ENCODE measurements around the gene CERK. TPM values are rescaled to one million over a fixed set of nuclear protein-coding genes. Genes with fewer than 3 reads are reported as not detected.

CERK gene
- total RNA-seq, 1 donor from 2014 or later, result 60.2 TPM

GRCh38 chr22:46764779-46765485, 26.9 kb upstream of the CERK start:
- intact Hi-C loops (cut with micrococcal nuclease), result no loop called here

DNA sequence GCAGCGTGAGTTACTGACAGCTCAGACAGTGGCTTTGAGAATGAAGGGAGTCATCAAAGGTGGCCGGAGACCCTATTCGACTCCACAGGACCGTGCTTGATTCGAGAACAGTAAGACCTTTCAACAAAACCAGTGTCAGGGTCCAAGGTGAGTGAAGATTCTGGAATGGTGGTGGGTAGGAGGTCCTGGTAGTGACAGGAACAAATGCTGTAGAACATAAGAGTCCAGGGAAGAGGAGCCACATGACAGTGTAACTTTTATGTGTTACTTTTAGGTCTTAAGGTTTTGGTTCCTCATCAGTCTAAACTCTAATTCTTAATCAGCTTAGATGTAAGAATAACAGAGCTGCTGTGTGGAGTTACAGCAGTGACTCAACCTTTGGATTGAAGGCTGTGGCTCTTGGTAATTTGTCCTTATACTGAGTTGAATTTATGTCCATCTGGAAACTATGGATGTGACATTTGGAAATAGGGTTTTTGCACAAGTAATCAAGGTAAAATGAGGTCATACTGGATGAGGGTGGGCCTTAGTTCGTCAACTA, 26.2 kb upstream of the CERK start:
- intact Hi-C loops (cut with micrococcal nuclease), result no loop called here

DNA sequence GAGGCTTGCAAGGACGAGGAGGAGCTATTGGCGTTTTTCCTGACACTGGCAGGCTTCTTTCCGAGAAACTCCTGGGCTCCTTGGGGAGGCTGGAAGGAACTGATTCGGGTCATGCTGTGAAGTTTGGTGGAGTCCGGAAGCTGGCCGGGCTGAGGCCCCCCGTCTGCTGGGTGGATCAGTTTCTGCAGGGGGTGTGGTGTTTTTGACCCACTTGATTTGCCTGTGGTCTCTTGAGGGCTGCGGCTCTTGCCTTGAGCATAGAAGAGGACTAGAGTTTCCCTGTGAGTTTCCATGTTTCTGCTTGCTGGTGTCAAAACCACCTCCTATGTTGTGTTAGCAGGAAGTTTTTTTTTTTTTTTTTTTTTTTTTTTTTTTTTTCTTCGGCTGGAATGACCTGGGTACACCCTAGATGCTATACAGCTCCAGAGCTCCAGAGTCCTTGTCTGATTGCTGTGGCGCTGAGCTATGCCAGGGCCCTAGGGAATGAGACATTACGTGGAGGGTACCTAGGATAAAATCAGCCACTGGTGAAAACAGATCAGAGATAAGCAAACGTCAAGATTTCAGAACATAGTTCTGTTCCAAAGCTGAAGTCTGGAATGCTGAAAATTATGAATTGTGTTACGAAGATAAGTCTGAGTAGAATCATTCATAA, 25.1 kb upstream of the CERK start:
- intact Hi-C loops (cut with micrococcal nuclease), result no loop called here

DNA sequence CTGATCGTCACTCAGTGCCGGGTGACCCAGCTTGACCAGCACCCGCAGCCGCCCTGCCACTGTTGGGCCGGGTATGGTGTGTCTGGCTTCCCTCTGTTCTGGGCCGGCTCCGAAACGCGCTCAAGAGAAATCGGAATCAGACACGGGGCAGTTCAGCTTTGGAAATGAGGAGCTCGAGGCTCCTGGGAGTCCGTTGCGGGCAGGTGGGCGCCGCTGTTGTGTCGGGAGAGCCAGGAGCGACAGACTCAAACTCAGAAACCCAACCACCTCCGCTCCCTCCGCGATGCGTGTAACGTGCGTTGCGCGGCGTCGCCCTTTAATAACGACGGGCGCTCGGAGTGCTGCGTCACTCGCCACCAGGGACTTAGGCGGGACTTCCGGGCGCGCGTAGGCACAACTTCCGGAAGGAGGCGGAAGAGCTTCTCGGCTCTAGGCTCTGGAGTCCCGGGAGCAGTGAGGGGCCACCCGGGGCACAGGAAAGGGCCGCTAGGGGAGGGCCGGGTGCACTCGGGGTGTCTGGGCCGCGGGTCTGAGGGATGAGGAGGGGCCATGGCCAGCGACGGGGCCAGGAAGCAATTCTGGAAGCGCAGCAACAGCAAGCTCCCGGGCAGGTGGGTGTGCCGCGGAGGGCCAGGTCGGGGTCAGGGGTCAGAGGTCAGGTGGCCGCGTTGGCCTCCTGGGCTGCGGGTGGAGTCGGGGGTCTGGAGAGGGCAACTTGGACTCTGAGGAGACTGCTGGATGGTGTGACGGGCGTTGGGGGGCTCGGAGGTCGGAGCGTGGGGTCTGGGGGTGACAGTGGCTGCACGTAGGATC, 24.4 kb upstream of the CERK start, which contains the start of gene TBC1D22A:
Gene TBC1D22A, plus strand, starts transcription at position 413 of the 813 bp plus-strand sequence. Its CDS starts 137 bp downstream, at position 550.
- intact Hi-C loops (cut with micrococcal nuclease), result loop anchor here (1.0 kb wide), 2 partner anchors 24 to 29 kb away; partner anchors contain the start of gene CERK

GRCh38 chr22:46761539-46762237, 23.6 kb upstream of the CERK start:
- intact Hi-C loops (cut with micrococcal nuclease), result loop anchor here (1.0 kb wide), 2 partner anchors 23 to 30 kb away; partner anchors contain the start of gene CERK

GRCh38 chr22:46761017-46761416, 23.0 kb upstream of the CERK start:
- intact Hi-C loops (cut with micrococcal nuclease), result no loop called here

DNA sequence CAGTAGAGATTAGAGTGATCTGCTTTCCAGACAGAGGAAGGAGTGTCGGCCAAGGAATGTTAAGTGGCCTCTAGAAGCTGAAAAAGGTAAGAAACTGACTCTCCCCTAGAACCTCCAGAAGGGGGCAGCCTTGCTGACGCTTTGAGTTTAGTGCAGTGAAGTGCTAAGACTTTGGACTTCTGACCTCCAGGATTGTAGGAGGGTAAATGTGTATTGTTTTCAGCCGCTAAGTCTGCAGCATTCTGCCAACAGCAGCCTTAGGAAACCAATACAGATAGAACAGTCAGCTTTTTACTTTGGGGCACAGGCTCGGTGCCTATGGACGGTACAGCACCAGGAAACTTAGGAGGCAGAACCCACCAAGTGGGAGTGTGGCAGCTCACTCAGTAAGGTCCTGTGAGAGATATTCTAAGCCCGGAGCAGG, 20.8 kb upstream of the CERK start:
- intact Hi-C loops (cut with micrococcal nuclease), result loop anchor here (1.0 kb wide), 1 partner anchor 44 kb away; no protein-coding TSS in a partner anchor

GRCh38 chr22:46758121-46758520, 20.1 kb upstream of the CERK start:
- intact Hi-C loops (cut with micrococcal nuclease), result no loop called here

GRCh38 chr22:46757104-46757503, 19.1 kb upstream of the CERK start:
- intact Hi-C loops (cut with micrococcal nuclease), result no loop called here

GRCh38 chr22:46756097-46756496, 18.0 kb upstream of the CERK start:
- intact Hi-C loops (cut with micrococcal nuclease), result no loop called here

DNA sequence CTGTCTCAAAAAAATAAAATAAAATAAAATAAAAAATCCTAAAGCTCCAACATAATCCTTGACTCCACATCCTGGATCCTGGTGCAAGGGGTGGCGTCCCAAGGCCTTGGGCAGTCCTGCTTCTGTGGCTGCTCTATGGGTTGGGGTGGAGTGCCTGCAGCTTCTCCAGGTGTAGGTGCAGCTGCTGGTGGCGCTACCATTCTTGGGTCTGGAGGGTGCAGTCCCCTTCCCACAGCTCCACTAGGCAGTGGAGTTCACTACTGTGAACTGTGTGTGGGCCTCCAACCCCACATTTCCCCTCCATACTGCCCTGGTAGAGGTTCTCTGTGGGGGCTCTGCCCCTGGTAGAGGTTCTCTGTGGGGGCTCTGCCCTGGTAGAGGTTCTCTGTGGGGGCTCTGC, 17.5 kb upstream of the CERK start:
- intact Hi-C loops (cut with micrococcal nuclease), result no loop called here

DNA sequence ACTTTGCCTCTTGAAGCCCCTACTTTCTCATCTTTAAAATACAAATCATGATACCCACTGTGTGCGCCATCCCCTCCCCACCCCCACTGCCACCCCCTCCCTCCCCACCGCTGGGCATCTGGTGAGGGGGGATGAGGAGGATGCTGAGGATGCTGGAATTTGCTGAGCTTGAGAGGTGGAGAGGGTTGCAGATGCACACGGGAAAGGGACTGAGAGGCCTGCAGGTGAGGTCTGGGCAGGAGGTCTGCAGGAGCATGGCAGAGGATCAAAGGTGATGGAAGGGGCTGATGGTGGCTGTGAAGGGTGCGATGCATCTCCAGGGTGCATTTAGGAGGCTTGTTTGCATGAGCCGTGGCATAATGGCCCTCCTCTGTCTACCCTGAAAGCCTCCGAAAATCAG, 16.8 kb upstream of the CERK start:
- intact Hi-C loops (cut with micrococcal nuclease), result no loop called here

- intact Hi-C loops (cut with micrococcal nuclease), result no loop called here
These were observed 16.2 kb upstream of the CERK start for GRCh38 chr22:46754110-46754799.

DNA sequence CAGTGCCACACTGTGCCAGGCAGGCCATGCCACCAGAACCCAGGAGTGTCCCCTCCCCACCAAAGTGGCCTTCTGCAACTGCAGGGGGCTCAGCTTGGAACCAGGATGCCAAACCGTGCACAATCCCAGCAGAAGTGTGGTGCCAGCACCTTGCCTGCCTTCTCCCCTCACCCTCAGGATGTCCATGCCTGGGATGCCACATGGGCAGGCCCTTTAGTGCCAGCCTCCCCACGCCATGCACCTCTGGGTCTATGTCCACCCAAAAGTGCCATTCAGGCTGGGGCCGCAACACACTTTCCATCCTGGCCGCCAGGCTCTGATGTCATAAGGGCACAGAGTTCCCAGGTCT, 15.7 kb upstream of the CERK start:
- intact Hi-C loops (cut with micrococcal nuclease), result no loop called here

DNA sequence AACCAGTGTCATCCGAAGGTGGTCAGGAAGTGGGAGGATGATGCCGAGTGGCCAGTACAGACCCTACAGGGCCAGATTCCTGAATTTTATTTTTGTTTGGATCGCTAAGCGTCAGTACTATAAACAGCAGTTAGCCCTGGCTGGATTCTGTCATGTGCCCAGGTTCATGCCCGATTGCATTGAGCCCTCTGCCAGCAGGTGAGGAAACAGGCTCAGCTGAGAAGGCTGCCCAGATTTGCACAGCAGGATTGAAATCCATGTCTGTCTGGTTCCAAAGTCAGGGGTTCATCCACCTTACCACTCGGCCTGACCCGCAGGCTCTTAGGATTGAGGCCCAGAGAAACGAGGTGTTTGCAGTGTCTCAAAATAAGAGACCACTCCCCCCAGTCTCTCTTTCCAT, 15.3 kb upstream of the CERK start:
- intact Hi-C loops (cut with micrococcal nuclease), result no loop called here

DNA sequence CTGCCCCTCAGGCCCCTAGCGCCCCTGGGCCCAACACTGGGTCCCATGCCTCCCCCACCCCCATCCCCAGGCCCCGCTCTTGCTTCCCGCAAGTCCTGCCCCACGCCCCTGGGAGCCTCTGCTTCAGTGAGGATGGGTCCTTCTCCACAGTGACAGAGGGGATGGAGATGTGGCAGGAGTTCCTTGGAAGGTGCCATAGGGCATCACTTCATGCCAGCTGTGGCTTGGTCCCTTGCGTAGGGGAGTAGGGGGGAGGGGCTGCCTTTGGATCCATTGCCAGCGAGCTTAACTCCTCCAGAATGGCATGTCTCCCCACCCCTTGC, 14.9 kb upstream of the CERK start:
- intact Hi-C loops (cut with micrococcal nuclease), result no loop called here

DNA sequence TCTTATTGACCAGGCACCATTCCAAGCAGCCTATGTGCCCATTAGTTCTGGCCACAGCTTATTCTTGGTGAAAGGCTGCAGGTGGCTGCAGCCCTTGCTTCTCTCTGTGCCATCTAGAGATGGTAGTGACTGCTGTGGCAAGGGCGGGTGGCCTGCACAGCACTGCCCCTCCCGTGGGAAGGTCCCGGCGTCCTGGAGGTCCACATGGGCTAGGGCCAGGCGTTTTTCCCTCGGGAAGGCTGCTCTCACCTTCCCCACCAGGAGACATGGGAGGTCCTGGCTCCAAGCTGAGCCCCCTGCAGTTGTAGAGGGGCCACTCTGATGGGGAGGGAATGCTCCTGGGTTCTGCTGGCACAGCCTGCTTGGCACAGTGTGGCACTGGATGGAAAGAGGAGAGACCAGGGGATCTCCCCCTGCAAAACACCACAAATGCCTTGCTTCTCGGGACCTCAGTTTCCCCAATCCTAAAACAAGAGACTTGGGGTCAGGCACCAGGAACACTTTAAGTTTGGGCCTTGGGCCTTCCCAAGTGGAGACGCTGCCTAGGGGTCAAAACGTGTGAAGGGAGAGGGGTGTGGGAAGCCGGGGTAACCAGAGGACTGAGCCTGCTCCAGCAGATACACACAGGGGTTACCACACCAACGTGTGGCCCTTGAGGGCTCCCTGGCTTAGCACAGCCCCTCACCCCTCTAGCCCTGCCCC, 14.4 kb upstream of the CERK start:
- intact Hi-C loops (cut with micrococcal nuclease), result no loop called here

GRCh38 chr22:46750863-46751443, 12.9 kb upstream of the CERK start:
- intact Hi-C loops (cut with micrococcal nuclease), result no loop called here

GRCh38 chr22:46750530-46750800, 12.4 kb upstream of the CERK start:
- intact Hi-C loops (cut with micrococcal nuclease), result no loop called here
